Endothelial cell of umbilical vein (primary cell): ENCODE results near the gene LRRD1. TPM values are rescaled to one million over a fixed set of nuclear protein-coding genes. Genes with fewer than 3 reads are reported as not detected.
A peak's percentile ranks its signal among the peaks of the same experiment; 100 is the strongest.

Experiments used
- Bru-seq: library from RNA; stranded (reverse); fragments of 400-500 nt; gene quantifications from one replicate; lab custom pipeline; 2021; lab: Mats Ljungman, UMichigan
- BruChase-seq, 2 experiments: library from RNA; stranded (reverse); fragments of 400-500 nt; gene quantifications; one replicate each; lab custom pipeline; 2021; lab: Mats Ljungman, UMichigan
- BruUV-seq: library from RNA; stranded (reverse); fragments of 400-500 nt; replicated peaks from 2 replicates; lab custom pipeline; 2021; lab: Mats Ljungman, UMichigan
- CTCF ChIA-PET: fragments of 300-600, 350-600 bp; sonication (Branson Sonifier 250); formaldehyde crosslinking; loops from one replicate; lab custom pipeline; 2021; ENCODE audit warnings: antibody characterized with exemption, inconsistent platforms; lab: Charles Lee
- POLR2A ChIA-PET: fragments of 300-600, 350-600 bp; sonication (Branson Sonifier 250); formaldehyde crosslinking; loops from one replicate; lab custom pipeline; 2021; ENCODE audit warnings: antibody characterized with exemption, inconsistent platforms; lab: Charles Lee
- DNase-seq: peaks from one replicate; pipeline ENCODE4 v3.0.0-alpha.2; 2011; ENCODE audit warnings: low read depth, low spot score
- FAIRE-seq: peaks from 2 replicates; lab custom pipeline; 2011; peaks lifted over from hg19 to GRCh38; lab: Jason Lieb, UNC
- H2AFZ ChIP-seq: 2 replicates; pipeline ENCODE4 v1.6.0; 2012; ENCODE audit warnings: low read depth, low read length, control low read depth, inconsistent platforms
- H3K27ac ChIP-seq: 2 replicates; pipeline ENCODE4 v1.5.1; 2011; ENCODE audit warnings: low read depth, mild to moderate bottlenecking, control low read depth, low read length, moderate library complexity; ENCODE audit not compliant: insufficient read depth
- H3K27me3 ChIP-seq, 2 experiments: 2 replicates each; pipeline versions ENCODE4 v1.6.0 to v1.6.1; 2011; ENCODE audit warnings: low read length in 2 of 2, mixed read lengths in 1 of 2; ENCODE audit not compliant: control insufficient read depth in 2 of 2, insufficient read depth in 2 of 2
- H3K36me3 ChIP-seq, 2 experiments: 2 replicates in 1 of 2; 3 replicates in 1 of 2; pipeline ENCODE4 v1.5.1; 2011; ENCODE audit warnings: low read length in 2 of 2, mild to moderate bottlenecking in 1 of 2, moderate library complexity in 1 of 2; ENCODE audit not compliant: control insufficient read depth in 2 of 2, insufficient read depth in 2 of 2; ENCODE audit errors: extremely low read depth in 1 of 2
- H3K4me1 ChIP-seq: 3 replicates; pipeline ENCODE4 v1.5.1; 2011; ENCODE audit warnings: mild to moderate bottlenecking, low read length; ENCODE audit not compliant: control insufficient read depth, insufficient read depth; ENCODE audit errors: extremely low read depth
- H3K4me2 ChIP-seq: 2 replicates; pipeline ENCODE4 v1.6.1; 2011; ENCODE audit warnings: low read length, control low read depth, mixed read lengths; ENCODE audit not compliant: insufficient read depth
- H3K4me3 ChIP-seq, 3 experiments: fragments of 200-600 bp in 1 of 3; sonication (generic), shearing (Covaris generic) in 1 of 3; replicated peaks in 1 of 3; 2 replicates each; pipeline ENCODE4 v1.5.1; 2011 to 2016; ENCODE audit warnings: control low read depth in 3 of 3, low read length in 3 of 3, mild to moderate bottlenecking in 2 of 3, inconsistent platforms in 1 of 3, low read depth in 1 of 3, moderate library complexity in 1 of 3; ENCODE audit not compliant: insufficient read depth in 1 of 3
- H3K79me2 ChIP-seq: 2 replicates; pipeline ENCODE4 v1.6.0; 2012; ENCODE audit warnings: low read length, inconsistent platforms; ENCODE audit not compliant: control insufficient read depth, insufficient read depth
- H3K9ac ChIP-seq: replicated peaks from 2 replicates; pipeline ENCODE3; 2011; ENCODE audit warnings: low read length, control low read depth; ENCODE audit not compliant: insufficient read depth; ENCODE audit errors: extremely low read depth
- H3K9me1 ChIP-seq: replicated peaks from 3 replicates; pipeline ENCODE4 v1.6.0; 2011; ENCODE audit warnings: mild to moderate bottlenecking, low read length; ENCODE audit not compliant: control insufficient read depth, insufficient read depth; ENCODE audit errors: extremely low read depth
- H3K9me3 ChIP-seq: replicated peaks from 2 replicates; pipeline ENCODE4 v1.5.1; 2012; ENCODE audit warnings: low read length, inconsistent platforms; ENCODE audit not compliant: control insufficient read depth, insufficient read depth
- H4K20me1 ChIP-seq: replicated peaks from 2 replicates; pipeline ENCODE3; 2011; ENCODE audit warnings: mild to moderate bottlenecking, low read length; ENCODE audit not compliant: control insufficient read depth, insufficient read depth; ENCODE audit errors: extremely low read depth
- CTCF ChIP-seq, 2 donors: IDR thresholded peaks; 1 replicate in 1 of 2; 2 replicates in 1 of 2; pipeline ENCODE4 v1.5.1; 2011; ENCODE audit warnings: low read length in 2 of 2, mild to moderate bottlenecking in 2 of 2, moderate library complexity in 2 of 2, control low read depth in 1 of 2, inconsistent platforms in 1 of 2, low read depth in 1 of 2; ENCODE audit not compliant: insufficient read depth in 1 of 2; ENCODE audit errors: extremely low read depth in 1 of 2
- FOS ChIP-seq: IDR thresholded peaks from 2 replicates; pipeline ENCODE4 v1.6.1; 2011; ENCODE audit warnings: mild to moderate bottlenecking, low read length, moderate library complexity, borderline replicate concordance; ENCODE audit not compliant: insufficient read depth
- MYC ChIP-seq: IDR thresholded peaks from one replicate; pipeline ENCODE4 v1.6.1; 2011; ENCODE audit warnings: mild to moderate bottlenecking, low read depth, low read length
- POLR2AphosphoS5 ChIP-seq: IDR thresholded peaks from 2 replicates; pipeline ENCODE4 v1.6.1; 2012; ENCODE audit warnings: low read depth, mild to moderate bottlenecking, control low read depth, low read length, moderate library complexity; ENCODE audit not compliant: insufficient read depth
- dilution Hi-C: fragments of 300-500 bp; cut with MboI; formaldehyde crosslinking; loops from one replicate; pipeline ENCODE4 v1.15.0; 2019; ENCODE audit warnings: low sequenced_read_pairs; ENCODE audit not compliant: extremely low pct_ligation_motif_present
- intact Hi-C: fragments of 100-400 bp; cut with micrococcal nuclease; formaldehyde crosslinking; loops from one replicate; pipeline ENCODE4 v1.10.0; 2022
- long read RNA-seq: library from polyadenylated mRNA; stranded (forward); transcript quantifications from one replicate; pipeline ENCODE4 v2.0.0, GENCODE V29; 2021
- polyA minus RNA-seq, 3 experiments: library from RNA; depleted of rRNA, polyadenylated mRNA; stranded (reverse); fragments of >200 nt; gene quantifications; 1 replicate in 1 of 3; 2 replicates in 2 of 3; pipeline ENCODE4 v1.2.3, GENCODE V29; 2011
- polyA plus RNA-seq, 4 experiments: library from polyadenylated mRNA; depleted of rRNA in 3 of 4; stranded (reverse) in 3 of 4; unstranded in 1 of 4; fragments of >200 nt; gene quantifications; 2 replicates each; pipeline versions ENCODE4 v1.2.1 to v1.2.3, GENCODE V29; 2011 to 2012; ENCODE audit warnings: missing spikeins in 1 of 4
- total RNA-seq: library from RNA; stranded (reverse); gene quantifications from 2 replicates; pipeline ENCODE4 v1.2.3, GENCODE V29; 2021

The LRRD1 gene
- total RNA-seq (0.46 TPM in 1 of 2 replicates, not detected in the other), polyA plus RNA-seq (0.03 TPM in 1 of 2 replicates, not detected in the other), polyA minus RNA-seq (0.15 TPM in 1 of 2 replicates, not detected in the other), Bru-seq, nascent RNA (percentile 19 among the genes with signal in this experiment), BruChase-seq, experiment 1, labeled RNA remaining after a 6-hour chase (percentile 39 among the genes with signal in this experiment), BruChase-seq, experiment 2, labeled RNA remaining after a 2-hour chase (percentile 33 among the genes with signal in this experiment)
- polyA plus RNA-seq (2011; cell fraction: cytosol; rRNA removed): not detected in 2 replicates
- 0.17 and 0.25 TPM in 2 replicates for polyA plus RNA-seq (2011; cell fraction: nucleus; rRNA removed)
- polyA plus RNA-seq (2012): not detected in 2 replicates
- not detected for polyA minus RNA-seq (2011; cell fraction: cytosol; rRNA and poly(A)+ RNA removed)
- 0.24 and 0.67 TPM in 2 replicates for polyA minus RNA-seq (2011; cell fraction: nucleus; rRNA and poly(A)+ RNA removed)
- long read RNA-seq: 0 reads

- peak within 1 kb of the TSS; percentile 85 for H3K4me2 ChIP-seq
- peaks cover 8% of the 10 kb centered on the region for H3K4me1 ChIP-seq
- no peaks in the 10 kb centered on the region for H3K9me1 ChIP-seq
- dilution Hi-C loops (no loop called here), intact Hi-C loops (loop anchor here (1.0 kb wide), 1 partner anchor 268 kb away; the partner anchor contains the start of gene GATAD1)
- H3K9me3 ChIP-seq: no peaks in the 10 kb centered on the region
- peak within 1 kb of the TSS; percentile 53 for H3K9ac ChIP-seq
- H4K20me1 ChIP-seq: no peaks in the 10 kb centered on the region
- no peaks in the 10 kb centered on the region for H3K79me2 ChIP-seq
- peak within 1 kb of the TSS; percentile 44 to 63 (median 53) for H3K4me3 ChIP-seq
- H3K27me3 ChIP-seq: no peaks in the 10 kb centered on the region
- H2AFZ ChIP-seq: peak within 1 kb of the TSS; percentile 99
- BruUV-seq: no TSS peak
- DNase-seq (peak; percentile 91), FAIRE-seq (peak; percentile 55)
- CTCF ChIA-PET: interaction anchor here (0.6 to 2.6 kb wide), 30 partner anchors 9 to 282 kb away, joined by 3 to 20 read pairs (median 4); partner anchors contain the start of genes ANKIB1, CYP51A1, GATAD1 and KRIT1
- no peaks in the 10 kb centered on the region for H3K36me3 ChIP-seq
- POLR2A ChIA-PET: no interaction called here
- peak within 1 kb of the TSS; percentile 28 for H3K27ac ChIP-seq
- TF ChIP-seq FOS (peak; percentile 11), POLR2AphosphoS5 (peak; percentile 29), CTCF (IDR thresholded peaks at IDR 0.05; ENCODE audit: extremely low read depth in 1 of 2, insufficient read depth in 1 of 2, low read depth in 1 of 2, low read length in 2 of 2) (peak; percentile 98 to 99), MYC (no peak)
These were observed at the start of gene LRRD1 for GRCh38 chr7:92178928-92179924. Gene LRRD1, minus strand, starts transcription at chr7:92179142. Its CDS starts 13,940 bp downstream, at chr7:92165202.
